ENCODE measurements around the gene AGMAT. TPM values are rescaled to one million over a fixed set of nuclear protein-coding genes. Genes with fewer than 3 reads are reported as not detected.

Gene AGMAT

Small RNA genes within 50 kb of the gene (small RNA-seq; reads per million reads assigned to genes)
- not detected for gene CD24P1 (ENCODE audit: insufficient read depth)
- gene RNU7-179P (ENCODE audit: insufficient read depth), result not detected
- gene SCARNA21B (ENCODE audit: insufficient read depth), result not detected
